Coronary artery (tissue), 2 donors: ENCODE data around the gene VAMP3.

Source experiments
- DNase-seq: peaks from one replicate; pipeline ENCODE4 v3.0.0-alpha.2; 2017; ENCODE audit warnings: low spot score
- H3K27ac ChIP-seq, 2 donors: fragments of 200-600 bp; sonication (generic); one replicate each; pipeline ENCODE4 v1.5.1; 2016 to 2019
- H3K4me3 ChIP-seq: fragments of 200-600 bp; sonication (generic); 2 replicates; pipeline ENCODE4 v1.5.1; 2016; ENCODE audit warnings: mild to moderate bottlenecking, moderate library complexity
- CTCF ChIP-seq: fragments of 200-600 bp; sonication (generic); IDR thresholded peaks from one replicate; pipeline ENCODE4 v1.5.1; 2019; ENCODE audit warnings: antibody characterized with exemption

Gene VAMP3

GRCh38 chr1:7826363-7826762 lies 55.3 kb downstream of the VAMP3 start:
- H3K4me3 ChIP-seq, result no peak overlapping the region
- no peak for TF ChIP-seq CTCF
- DNase-seq, result no peak
- no peak overlapping the region for H3K27ac ChIP-seq

- no peak for TF ChIP-seq CTCF
- no peak overlapping the region for H3K27ac ChIP-seq
Measured at GRCh38 chr1:7827126-7827955, 56.2 kb downstream of the VAMP3 start.

More at GRCh38 chr1:7827126-7827955, 56.2 kb downstream of the VAMP3 start:
- DNase-seq, result no peak
- peak overlapping the region; percentile 12 for H3K4me3 ChIP-seq
